Pulmonary artery endothelial cell (primary cell): ENCODE measurements around the gene MBD3L4. TPM values are rescaled to one million over a fixed set of nuclear protein-coding genes. Genes with fewer than 3 reads are reported as not detected.
"Not testable (repeated sequence)": the region's sequence is repeated elsewhere in the genome, so short reads cannot be mapped to it uniquely, and the experiment has no call there.

Experiments
- DNase-seq: peaks from one replicate; pipeline ENCODE4 v3.0.0-alpha.2; 2011; ENCODE audit warnings: low read depth, low spot score
- total RNA-seq: library from RNA; depleted of rRNA; stranded (reverse); fragments of >200 nt; gene quantifications from 2 replicates; pipeline ENCODE4 v1.2.3, GENCODE V29; 2014

MBD3L4 gene
- not detected in 2 replicates for total RNA-seq

DNA sequence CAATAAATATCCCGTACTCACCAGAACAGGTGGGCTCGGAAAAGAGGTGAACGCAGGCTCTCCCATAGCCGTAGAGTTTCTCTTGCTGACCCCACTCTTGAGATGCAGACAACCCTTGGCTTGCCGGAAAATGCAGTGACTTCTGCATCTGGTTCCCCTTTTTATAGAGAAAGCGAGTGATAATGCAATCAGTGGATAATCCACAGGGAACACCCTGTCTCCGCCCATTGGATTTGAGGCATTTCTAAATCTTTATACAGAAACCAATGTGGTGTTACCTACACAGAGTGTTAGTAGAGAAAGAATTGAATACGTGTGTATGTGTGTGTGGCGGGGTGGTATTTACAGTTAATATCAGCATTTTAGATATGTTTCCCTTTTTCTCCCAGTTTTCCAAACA, at the start of gene MBD3L4:
Gene MBD3L4 (minus strand): TSS at position 101 of the 400 bp plus-strand sequence. CDS start 35 bp downstream, at position 66.
- not testable (repeated sequence) for DNase-seq

DNA sequence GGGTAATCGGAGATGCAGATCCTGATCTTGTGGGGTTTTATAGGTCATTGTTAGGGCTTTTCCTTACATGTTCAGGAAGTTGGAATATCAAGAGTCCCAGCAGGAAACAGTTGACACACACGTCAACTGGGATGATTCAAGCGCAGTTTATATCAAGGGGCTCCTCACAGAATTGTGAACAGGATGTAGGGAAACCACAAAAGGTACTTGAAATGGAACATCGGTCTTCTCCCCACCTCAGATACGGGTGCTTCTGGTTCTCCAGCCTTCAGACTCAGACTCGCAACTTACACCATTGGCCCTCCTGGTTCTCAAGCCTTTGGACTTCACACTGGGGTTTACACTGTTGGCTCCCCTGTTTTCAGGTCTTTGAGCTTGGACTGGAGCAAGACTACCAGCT, 49.0 kb upstream of the MBD3L4 start:
- no peak for DNase-seq

DNA sequence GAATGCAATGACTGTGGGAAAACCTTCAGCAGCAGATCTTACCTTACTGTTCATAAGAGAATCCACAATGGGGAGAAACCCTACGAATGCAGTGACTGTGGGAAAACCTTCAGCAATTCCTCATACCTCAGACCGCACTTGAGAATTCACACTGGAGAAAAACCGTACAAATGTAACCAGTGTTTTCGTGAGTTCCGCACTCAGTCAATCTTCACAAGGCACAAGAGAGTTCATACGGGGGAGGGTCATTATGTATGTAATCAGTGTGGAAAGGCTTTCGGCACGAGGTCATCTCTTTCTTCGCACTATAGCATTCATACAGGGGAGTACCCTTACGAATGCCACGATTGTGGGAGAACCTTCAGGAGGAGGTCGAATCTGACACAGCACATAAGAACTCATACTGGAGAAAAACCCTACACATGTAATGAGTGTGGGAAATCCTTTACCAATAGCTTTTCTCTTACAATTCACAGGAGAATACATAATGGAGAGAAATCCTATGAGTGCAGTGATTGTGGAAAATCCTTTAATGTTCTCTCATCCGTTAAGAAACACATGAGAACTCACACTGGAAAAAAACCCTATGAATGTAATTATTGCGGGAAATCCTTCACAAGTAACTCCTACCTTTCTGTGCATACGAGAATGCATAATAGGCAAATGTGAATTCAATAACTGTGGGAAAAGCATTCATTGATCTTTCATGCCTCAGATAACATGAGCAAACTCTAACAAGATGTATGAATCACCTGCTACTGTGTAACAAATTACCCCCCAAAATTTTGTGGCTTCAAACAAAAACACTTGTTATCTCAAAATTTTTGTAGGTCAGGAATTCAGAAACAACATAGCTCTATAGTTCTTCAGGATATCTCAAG, 43.3 kb upstream of the MBD3L4 start:
- DNase-seq = no peak

- DNase-seq = no peak
These were observed 38.0 kb upstream of the MBD3L4 start for GRCh38 chr19:7078008-7078407.

DNA sequence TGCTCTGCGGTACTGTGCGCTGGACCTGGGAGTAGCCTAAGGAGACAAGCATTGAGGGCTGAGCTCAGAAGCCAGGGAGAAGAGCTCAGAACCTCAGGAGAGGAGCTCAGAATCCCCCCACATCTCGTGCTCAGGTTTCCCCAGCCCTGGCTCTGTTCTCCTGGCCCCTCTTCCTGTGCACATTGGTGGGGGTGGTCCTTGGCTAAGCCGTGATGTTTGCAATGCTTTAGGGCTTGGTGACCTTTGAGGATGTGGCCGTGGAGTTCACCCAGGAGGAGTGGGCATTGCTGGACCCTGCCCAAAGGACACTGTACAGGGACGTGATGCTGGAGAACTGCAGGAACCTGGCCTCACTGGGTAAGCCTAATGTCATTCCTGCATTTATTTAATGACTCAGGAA, 36.2 kb upstream of the MBD3L4 start:
- no peak for DNase-seq

DNA sequence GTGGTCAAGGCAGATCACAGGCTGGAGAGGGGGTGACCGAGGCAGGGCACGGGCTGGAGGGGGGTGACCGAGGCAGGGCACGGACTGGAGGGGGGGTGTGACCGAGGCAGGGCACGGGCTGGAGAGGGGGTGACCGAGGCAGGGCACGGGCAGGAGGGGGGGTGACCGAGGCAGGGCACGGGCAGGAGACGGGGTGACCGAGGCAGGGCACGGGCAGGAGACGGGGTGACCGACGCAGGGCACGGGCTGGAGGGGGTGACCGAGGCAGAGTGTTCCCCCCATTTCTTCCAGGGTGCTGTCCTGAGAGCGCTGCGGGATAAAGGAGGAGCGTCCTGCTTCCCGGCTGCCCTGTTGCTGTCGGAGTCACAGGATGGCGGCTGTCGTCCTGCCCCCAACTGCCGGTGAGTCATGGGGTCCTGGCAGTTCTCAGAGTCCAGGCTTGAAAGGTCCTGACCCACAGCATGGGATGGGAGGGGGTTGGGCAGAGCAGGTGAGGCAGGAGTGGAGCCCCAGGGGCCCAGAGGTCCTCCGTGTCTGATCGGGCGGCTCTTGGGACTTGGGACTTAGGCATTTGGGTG, 34.8 kb upstream of the MBD3L4 start:
- DNase-seq = no peak

DNA sequence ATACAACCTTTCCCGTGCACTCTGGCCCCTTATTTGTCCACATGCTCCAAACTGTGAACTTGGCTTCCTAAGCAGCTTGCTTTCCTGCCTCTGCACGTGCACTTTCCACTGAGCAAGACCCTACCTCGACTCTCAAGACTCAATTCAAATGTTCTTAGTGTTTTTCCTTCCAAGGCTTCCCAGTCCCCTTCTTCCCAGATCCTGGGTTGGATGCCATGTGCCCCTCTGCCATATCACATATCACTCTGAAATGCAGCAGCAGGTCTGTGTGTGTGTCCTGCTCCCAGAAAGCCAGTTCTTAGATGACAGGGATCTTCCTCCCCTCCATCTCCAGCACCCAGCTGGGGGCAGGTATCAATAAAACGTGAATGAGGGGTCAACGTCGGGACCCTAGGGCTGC, 32.6 kb upstream of the MBD3L4 start:
- DNase-seq = no peak

DNA sequence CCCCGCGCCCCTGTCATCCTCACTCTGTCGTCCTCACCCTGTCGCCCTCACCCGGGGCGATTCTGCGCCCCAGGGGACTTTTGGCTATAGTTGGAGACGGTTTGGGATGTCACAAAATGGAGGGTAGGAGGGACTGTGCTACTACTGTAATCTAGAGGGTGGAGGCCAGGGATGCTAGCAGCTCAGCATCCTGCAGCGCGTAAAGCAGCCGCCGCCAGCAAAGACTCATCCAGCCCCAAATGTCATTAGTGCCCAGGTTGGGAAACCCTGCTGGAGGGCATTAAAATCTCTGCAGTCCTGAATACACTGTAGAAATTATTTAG, 29.9 kb upstream of the MBD3L4 start:
- no peak for DNase-seq

DNA sequence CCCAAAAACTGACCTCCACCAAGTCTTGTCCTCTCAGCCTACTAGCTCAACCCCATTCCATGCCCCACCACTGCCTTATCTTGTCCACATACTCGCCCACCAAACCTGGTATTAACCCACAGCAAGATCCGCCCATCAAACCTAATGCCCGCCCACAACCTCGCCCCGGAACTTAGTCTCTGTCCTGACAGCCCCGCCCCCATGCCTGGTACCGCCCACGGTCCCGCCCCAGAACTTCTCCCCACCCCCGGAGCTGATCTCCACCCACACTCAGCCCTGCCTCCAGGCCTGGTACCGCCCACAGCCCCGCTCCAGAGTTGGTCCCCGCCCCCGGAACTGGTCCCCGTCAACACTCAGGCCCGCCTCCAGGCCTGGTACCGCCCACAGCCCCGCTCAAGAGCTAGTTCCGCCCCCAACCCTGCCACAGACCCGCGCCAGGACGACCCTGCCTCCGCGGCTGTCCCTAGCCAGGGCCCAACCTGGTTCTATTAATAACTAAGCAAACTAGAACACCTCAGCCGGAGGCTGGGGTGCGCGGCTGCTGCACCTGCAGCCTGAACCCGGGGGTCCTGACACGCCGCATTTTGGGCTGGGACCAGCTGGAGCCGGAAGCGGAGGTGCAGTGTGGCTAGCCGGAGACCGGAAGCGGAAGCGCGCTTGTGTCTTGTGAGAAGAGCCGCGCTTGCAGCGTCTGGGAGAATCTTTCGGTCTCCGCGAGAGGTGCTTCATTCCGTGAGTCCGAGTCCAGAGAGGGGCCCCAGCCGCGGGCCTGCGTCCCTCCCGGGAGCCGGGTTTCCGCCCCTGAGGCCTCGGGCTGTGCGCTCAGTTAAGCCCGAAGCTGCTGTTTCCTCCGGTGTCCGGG, 29.3 kb upstream of the MBD3L4 start, which contains the start of gene ZNF557:
Gene ZNF557 (plus strand): TSS at position 662 of the 862 bp plus-strand sequence. CDS start 5,372 bp downstream, outside the sequence.
- DNase-seq = peak; percentile 87

DNA sequence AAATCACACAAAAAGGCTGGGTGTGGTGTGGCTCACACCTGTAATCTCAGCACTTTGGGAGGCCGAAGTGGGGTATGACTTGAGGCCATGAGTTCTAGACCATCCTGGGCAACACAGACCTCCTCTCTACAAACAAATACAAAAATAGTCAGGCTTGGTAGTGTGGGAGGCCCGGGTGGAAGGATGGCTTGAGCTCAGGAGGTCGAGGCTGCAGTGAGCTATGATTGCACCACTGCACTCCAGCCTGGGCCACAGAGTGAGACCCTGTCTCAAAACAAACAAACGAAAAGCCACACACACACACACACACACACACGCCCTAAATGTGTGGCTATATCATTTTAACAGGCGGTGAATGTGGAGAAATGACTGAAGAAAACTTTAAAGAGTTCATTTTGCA, 28.6 kb upstream of the MBD3L4 start:
- no peak for DNase-seq

DNA sequence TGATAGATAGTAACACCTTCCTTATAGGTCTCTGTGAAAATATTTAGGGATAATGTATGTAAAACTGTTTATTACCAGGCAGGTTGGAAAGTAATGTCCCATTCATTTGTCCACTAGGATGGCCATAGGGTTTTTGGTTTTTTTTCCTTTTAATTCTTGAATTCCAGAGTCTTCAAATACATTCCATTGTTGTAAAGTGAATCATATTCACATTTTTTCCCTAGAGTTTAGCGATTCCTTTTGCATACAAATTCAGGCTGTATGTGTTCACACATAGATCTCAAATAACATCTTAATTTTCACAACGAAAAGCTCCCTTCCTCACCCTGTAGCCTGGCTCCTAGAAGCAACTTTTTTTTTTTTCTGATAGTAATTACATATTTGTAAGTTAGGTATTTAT, 27.7 kb upstream of the MBD3L4 start:
- DNase-seq = no peak

DNA sequence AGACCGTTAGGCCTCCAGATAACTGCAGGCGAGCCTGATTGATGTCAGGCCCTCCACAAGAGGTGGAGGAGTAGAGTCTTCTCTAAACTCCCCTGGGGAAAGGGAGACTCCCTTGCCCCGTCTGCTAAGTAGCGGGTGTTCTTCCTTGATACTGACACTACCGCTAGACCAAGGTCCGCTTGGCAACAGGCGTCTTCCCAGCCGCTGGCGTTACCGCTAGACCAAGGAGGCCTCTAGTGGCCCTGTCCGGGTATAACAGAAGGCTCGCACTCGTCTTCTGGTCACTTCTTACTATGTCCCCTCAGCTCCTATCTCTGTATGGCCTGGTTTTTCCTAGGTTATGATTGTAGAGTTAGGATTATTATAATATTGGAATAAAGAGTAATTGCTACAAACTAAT, 27.1 kb upstream of the MBD3L4 start:
- DNase-seq = not testable (repeated sequence)

- DNase-seq = no peak
These were observed 23.9 kb upstream of the MBD3L4 start for GRCh38 chr19:7063764-7064418.

DNA sequence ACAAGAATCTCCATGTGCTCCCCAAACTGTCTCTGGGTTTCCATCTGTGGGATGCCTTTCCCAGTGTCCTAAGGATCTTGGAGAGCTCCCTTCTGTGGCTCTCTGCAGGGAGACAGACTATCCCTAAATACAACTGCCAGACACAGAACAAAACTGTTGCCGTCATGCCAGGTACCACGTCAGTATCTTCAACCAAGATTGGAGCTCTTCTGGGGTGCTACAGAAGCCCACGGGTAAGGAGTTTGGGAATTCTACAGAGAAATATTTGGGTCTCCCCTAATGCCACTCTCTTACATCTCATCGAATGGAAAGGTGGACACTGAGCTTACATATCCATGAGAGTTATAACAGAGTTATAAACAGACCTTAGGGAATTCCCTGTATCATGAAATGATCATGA, 23.4 kb upstream of the MBD3L4 start:
- DNase-seq = no peak

DNA sequence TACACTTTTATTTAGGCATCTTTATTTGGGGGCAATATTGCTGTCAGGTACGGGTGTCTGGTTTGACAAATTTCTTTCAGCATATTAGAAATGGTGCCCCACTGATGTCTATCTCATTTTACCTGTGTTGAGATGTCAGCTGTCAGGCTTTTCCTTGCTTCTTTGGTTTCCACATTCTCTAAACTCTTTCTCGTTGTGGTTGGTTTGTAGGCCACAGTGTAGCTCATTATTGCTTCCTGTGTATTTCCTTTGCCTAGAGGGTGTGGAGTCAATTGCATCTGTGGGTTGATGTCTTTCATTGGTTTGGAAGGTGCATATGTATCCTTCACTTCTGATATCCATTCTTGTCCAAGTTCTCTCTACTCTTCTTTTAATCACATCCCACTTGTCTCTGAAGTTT, 20.0 kb upstream of the MBD3L4 start:
- not testable (repeated sequence) for DNase-seq

- DNase-seq = not testable (repeated sequence)
These were observed 18.6 kb upstream of the MBD3L4 start, which contains the start of gene MBD3L3 for GRCh38 chr19:7058576-7058975. TSS of gene MBD3L3 (minus strand) at chr19:7058676. CDS start at chr19:7058605, 71 bp downstream.

DNA sequence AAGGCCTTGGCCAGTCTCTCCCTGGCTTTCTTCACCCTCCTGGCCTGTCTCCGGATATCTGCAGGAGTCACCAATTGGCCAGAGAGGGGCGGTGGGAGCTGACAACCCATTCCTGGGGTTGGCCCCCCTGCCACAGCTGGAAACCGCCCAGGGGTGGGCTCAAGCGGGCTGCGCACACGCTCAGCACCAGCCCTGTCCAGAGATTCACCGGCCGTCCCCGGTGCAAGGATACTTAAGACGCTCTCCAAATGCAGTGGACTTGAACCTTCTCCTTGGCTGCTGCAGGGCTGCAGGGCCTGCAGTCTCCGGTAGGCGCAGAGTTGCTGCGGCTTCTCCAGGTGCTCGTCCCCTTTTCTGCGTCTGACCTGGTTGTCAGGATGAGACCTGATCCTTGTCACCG, 16.4 kb upstream of the MBD3L4 start:
- DNase-seq = not testable (repeated sequence)

GRCh38 chr19:7055679-7056078, 15.7 kb upstream of the MBD3L4 start:
- DNase-seq = not testable (repeated sequence)

- not testable (repeated sequence) for DNase-seq
These were observed 14.8 kb upstream of the MBD3L4 start for GRCh38 chr19:7054635-7055368.

DNA sequence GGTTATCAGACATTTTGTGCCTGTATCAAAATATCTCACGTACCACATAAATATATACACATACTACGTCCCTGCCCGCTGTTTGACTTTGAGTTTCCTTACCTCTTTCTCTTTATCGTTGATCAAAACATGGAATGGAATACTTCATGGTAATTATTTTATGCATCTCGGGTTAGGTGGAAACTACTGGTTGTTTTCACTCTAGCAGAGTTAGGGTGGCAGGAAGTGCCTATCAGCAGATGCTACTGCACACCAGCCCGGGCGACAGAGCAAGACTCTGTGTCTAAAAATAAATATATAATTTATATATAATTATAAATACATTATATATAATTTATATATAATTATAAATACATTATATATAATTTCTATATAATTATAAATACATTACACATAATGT, 12.9 kb upstream of the MBD3L4 start:
- DNase-seq = not testable (repeated sequence)

DNA sequence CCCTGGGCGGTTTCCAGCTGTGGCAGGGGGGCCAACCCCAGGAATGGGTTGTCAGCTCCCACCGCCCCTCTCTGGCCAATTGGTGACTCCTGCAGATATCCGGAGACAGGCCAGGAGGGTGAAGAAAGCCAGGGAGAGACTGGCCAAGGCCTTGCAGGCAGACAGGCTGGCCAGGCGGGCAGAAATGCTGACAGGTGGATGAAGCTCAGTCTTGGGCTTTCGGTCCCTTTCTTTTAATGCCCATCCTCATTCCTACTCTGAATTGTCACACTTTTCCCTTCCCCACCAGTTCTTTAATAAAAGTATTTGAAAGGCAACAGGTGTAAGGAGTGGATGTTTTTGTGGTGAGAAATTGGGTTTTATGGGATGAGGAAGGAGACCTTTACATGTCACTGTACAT, 11.4 kb upstream of the MBD3L4 start:
- DNase-seq = not testable (repeated sequence)
